HG02642 (cell line): ENCODE measurements around the gene FABP1.

ENCODE experiments used
- ATAC-seq: cut with Tn5 transposase; IDR thresholded peaks from one replicate; pipeline ENCODE4 v1.9.1; 2021; ENCODE audit warnings: mild to moderate bottlenecking; ENCODE audit not compliant: unreplicated experiment, poor library complexity

Gene FABP1

DNA sequence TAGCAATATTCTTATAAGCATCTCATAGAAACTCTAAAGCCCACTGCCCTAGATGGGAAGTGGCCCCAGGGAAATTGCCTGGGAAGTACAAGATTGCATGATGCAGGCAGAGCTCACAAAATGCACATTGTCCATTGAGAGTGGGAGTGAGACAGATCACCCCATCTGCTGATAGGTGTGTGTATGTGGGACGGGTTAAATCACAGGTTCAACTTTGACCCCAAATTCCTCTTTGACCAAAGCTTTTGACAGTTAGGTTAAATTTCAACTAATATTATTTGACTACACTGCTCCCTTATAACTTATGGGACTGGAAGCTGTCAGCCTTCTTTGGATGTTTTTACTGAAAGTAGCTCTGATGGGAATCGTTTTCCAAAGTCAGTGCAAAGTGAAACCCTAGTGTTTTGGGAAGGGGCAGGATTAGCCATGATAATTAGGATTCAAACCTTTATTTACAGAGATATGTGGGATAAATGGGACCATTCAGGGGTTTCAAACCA lies 11.4 kb upstream of the FABP1 start:
- ATAC-seq, result no peak

DNA sequence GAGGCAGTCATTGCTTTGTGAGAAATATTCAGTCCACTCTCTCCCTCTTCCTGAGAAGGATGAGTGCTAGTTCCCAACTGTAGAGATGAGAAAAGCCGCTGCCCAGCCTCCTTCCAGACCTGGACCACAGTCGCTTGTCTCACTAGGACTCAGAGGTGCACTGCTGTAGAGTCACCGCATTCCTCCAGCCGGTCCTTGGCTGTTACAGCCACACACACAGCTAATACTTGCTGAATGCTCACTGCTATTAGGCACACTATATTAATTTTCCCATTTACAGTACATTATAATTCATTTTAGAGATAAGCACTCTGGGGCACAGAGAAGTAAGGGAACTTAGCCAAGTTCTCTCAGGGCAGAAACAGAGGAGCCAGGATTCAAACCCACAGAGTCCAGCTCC lies 10.0 kb upstream of the FABP1 start:
- no peak for ATAC-seq

DNA sequence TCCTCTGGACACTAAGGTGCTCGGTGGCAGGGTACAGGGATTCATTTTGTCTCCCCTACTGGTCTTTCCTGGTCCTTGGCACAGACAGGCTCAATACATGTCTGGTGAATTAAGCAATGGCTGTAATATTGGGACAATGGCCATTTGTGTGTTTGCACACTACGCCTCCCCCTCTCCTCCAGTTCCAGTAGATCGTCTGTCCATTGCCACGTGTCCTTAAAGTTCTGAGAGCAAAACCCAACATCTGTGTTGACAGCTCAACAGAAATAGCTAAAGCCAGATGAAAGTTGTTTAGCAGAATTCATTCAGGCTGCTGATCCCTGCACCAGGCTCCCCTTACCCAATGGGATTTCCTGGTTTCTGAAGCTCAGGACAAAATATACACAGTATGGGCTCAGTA lies 9.0 kb upstream of the FABP1 start:
- no peak for ATAC-seq

DNA sequence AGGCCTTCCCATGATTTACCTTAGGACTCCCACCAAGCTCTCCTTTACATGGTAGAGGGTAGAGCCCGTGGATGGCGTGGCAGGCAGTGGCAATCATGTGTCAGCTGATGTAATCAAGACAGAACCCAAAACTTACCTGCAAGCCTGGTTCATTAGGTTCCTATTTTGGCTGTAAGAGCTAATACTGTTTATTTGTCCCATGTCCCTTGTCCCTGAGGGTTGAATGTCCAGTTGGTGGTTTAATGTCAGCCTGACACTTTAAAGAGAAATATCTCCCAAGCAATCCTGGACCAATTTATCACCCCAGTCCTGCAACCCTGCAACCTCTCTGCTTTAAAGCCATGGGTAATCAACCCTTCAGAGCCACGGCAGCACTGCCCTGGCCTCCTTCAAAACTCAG lies 6.0 kb upstream of the FABP1 start:
- no peak for ATAC-seq

- ATAC-seq, result no peak
Observed at GRCh38 chr2:88131999-88132368, 4.1 kb upstream of the FABP1 start.

DNA sequence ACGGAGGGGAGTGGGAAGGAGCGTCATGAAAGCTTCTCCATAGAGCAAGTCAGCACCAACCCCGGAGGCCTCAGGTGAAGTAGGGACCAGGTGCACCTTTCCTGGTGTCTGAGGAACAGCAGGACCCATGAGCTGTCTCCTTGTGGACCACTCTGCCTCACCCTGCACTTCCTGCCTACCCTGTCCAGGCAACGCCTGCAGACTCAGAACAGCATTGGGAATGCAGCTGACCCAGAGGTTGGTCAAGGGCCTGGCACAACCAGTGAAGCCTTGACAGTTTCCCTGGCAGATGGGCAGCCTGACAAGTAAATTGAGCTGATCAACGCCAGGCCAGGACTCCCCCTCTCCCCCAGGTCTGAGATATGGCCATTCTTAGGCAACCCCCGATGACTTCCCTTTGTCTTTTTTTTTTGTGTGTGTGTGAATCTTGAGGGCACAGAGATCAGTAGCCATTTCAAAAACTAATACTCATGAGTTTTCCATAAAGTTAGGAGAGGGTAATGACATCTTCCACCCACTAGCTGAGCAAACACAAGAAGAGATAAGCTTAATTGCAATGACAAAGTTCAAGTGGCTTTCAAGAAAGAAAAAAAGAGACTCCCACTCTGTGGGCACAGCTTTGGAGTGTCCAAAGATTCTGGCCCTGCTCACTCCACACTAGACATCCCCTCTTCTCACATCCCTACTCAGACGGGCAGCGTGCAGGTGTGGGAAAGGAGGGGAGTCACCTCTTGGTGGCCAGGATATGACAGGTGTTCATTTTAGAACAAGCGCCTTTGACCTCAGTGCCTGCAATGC lies 3.5 kb upstream of the FABP1 start:
- ATAC-seq, result no peak

GRCh38 chr2:88129313-88129959 lies 1.6 kb upstream of the FABP1 start:
- ATAC-seq, result no peak

DNA sequence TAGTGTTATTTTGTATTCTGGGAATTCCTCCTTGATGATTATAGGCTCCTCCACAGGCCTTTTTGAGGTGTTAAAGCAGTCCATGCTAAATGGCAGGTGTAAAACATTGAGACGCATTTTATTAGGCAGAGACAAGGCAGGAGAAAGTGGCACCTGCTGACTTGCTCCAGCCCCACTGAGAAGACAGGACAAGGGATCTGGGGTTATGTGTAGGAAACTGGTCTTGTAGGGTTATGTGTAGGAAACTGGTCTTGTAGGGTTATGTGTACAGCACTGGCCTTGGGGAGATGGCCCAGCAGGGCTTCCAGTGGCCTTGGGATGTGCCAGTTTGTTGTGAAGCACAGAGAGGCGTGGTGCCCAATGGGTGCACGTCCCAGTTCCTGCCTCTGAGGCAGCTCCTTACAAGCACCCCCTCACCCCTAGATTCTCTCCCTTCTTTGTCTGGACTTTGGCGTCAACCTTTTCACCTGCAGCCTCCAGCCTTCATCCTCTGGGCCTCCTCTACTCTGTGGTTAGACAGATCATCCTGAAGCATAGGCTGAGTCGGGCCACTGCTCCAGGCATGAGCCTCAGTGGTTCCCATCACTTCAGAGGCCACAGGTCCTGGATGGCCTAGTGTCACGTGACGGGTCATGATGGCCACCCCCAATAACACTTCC lies 921 bp upstream of the FABP1 start:
- ATAC-seq, result no peak

DNA sequence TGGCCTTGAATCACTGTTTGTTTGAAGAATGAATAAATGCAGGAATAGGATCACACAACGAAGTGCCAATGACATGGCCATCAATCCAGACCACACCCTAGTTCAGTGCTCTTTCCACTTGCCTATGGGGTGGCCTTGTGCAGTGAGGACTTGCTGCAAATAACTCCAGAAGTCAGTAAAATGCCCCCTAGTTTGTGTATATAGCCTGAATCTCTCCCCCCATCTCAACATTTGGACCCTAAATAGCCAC lies 299 bp downstream of the FABP1 start:
- ATAC-seq, result no peak

DNA sequence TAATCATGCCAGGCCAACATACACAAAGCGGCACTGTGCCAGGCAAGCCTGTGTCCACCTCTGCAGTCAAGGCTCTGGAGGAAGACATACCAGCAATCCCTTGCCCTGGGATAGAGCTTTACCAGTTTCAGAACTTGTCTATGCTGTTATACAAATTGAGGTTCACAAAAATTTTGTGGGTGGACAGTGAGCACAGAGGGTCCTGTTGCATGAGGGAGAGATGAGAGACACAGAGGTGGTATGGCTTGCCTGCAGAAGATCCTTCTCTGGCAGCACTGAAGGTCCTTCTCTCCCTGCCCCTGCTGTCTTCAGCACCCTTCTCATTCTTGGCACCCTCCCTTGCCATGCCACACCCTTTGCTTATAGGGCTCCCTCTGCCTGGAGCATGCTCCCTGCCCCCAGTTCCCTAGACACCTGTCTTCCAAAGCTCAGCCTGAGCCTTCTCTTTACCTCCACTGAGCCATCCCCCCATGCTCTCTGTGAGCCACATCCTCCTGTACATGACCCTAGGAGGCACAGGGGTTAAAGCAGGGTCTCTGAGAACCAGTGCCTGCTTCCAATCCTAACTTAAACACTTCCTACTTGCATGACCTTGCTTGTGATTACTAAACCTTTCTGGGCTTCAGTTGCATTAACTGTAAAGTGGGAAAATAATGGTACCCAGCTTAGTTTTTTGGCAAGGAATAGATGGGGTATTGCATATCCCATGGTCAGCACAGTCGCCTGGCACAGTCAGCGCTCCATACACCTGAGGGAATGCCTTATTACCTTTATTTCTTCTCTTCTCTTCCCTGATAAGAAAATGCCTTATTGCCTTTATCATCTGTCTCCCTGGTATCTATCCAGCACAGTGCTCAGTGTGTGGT lies 857 bp downstream of the FABP1 start:
- no peak for ATAC-seq

DNA sequence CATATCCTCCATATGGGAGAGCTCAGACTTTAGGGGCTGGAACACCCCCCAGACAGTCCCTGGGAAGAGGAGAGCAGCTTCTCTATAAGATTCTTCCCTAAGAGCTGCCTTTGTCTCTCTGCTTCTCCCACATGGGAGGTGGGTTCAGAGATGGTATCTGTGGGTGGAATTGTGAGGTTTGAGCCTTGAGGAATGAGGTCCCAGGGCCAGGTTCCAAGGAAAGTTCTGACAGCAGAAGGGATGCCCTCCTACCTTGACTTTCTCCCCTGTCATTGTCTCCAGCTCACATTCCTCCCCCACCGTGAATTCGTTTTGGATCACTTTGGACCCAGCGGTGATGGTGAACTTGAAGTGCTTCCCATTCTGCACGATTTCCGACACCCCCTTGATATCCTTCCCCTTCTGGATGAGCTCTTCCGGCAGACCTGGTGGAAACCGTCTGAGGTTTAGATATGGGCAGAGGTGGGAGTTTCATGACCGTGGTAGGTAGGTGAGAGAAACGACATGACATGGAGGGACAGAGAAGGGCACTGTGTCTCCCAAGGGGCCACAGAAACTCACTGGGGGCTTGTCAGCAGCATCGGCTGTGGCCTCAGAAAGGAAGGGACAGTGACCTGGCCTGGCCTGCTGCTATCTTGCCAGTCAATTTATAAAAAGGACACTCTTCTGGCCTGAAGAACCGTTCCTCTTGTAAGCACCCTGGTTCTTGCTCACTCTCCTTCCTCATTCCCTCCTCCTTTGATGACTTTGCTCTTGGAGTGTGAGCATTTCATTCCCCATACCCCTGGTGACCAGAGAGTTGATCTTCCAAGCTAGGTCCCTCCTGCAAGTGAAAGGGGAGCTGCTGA lies 1.7 kb downstream of the FABP1 start:
- ATAC-seq, result no peak

- ATAC-seq, result no peak
Observed at GRCh38 chr2:88125344-88125923, 2.4 kb downstream of the FABP1 start.

DNA sequence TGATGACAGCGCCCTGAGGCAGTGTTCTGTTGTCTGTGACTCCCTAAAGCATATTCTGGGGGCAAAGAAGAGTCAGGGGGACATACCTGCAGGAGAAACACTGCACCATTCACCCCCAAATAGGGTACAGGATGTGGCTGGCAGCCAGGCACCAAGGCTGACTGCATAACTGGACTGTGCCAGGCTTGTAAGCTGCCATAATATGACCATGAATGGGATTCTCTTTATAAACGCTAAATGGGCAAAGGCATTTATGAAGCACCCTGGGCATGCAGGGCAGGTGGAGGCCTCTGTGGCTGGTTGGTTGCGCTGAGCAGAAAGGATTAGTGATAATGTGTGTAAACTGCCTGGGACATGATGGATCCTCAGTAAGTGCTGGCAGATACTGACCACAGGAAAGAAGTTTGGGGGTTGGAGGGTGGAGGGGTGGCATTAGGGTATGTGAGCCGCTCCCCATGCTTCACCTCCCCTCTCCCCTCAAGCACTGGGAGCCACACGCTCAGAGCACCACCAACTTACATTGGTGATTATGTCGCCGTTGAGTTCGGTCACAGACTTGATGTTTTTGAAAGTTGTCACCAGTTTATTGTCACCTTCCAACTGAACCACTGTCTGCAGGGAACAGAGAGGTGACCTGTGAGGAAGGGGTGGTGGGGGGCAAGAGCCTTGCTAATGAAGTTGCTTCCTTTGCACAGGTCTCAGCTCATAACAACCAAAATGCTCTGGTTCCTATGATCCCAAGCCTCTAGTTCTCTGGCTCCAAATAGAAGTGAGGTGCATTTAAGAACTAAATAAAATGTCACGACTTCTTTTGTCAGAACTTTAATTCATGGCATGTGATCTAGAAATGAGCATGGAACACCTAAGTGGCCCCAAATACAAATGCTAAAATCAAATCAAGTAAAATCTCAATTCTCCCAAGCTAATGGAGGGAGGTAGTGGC lies 3.6 kb downstream of the FABP1 start:
- no peak for ATAC-seq

GRCh38 chr2:88123164-88123974 lies 4.5 kb downstream of the FABP1 start:
- no peak for ATAC-seq

GRCh38 chr2:88122141-88122884 lies 5.5 kb downstream of the FABP1 start:
- no peak for ATAC-seq

GRCh38 chr2:88121678-88122077 lies 6.2 kb downstream of the FABP1 start:
- no peak for ATAC-seq

DNA sequence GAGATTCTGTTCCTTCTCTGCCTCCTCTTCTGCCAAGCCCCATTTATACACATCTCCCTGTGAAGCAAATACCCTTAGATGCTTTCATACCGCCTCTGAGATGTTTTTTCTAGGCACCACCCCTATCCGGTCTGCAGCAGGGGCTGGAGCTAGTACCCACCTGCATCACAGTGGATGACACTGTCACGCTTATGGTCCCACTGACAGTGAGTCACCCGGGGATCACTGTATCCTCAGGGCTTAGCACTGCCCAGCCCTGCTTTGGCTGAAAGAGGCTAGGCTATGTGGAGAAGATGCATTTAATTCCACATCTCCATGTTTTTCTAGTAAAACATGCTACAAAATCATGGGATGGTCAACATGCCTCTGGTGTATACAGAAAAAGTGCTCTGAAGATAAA lies 9.9 kb downstream of the FABP1 start:
- ATAC-seq, result no peak
